Aorta (tissue), 5 donors: Measurements from ENCODE around the gene LMTK3. TPM values are rescaled to one million over a fixed set of nuclear protein-coding genes. Genes with fewer than 3 reads are reported as not detected.
"Not testable (repeated sequence)": the region's sequence is repeated elsewhere in the genome, so short reads cannot be mapped to it uniquely, and the experiment has no call there.

Source experiments
- ATAC-seq: fragments of 200-7000 bp; cut with Tn5 transposase; one replicate; pipeline ENCODE4 v1.9.1; 2022; ENCODE audit warnings: moderate library complexity; ENCODE audit not compliant: low FRiP score
- DNase-seq, 2 donors: peaks; one replicate each; pipeline ENCODE4 v3.0.0-alpha.2; 2020
- H3K27ac ChIP-seq, 2 donors: one replicate each; pipeline ENCODE4 v1.5.1; 2013; ENCODE audit warnings: low read length in 2 of 2, mild to moderate bottlenecking in 2 of 2, moderate library complexity in 2 of 2, control low read depth in 1 of 2, inconsistent platforms in 1 of 2, low read depth in 1 of 2
- H3K27me3 ChIP-seq, 2 donors: one replicate each; pipeline ENCODE4 v1.6.1; 2013; ENCODE audit warnings: control low read depth in 1 of 2, low read length in 1 of 2, mild to moderate bottlenecking in 1 of 2, moderate library complexity in 1 of 2; ENCODE audit not compliant: insufficient read depth in 2 of 2, control insufficient read depth in 1 of 2
- H3K36me3 ChIP-seq, 2 donors: one replicate each; pipeline ENCODE4 v1.6.1; 2013; ENCODE audit warnings: control low read depth in 1 of 2, low read length in 1 of 2, mild to moderate bottlenecking in 1 of 2; ENCODE audit not compliant: insufficient read depth in 2 of 2, control insufficient read depth in 1 of 2
- H3K4me1 ChIP-seq, 2 donors: one replicate each; pipeline ENCODE4 v1.6.1; 2013; ENCODE audit warnings: low read length in 2 of 2, control low read depth in 1 of 2, mild to moderate bottlenecking in 1 of 2, moderate library complexity in 1 of 2; ENCODE audit not compliant: insufficient read depth in 2 of 2, control insufficient read depth in 1 of 2
- H3K4me3 ChIP-seq, 2 donors: one replicate each; pipeline ENCODE4 v1.5.1; 2013; ENCODE audit warnings: low read length in 2 of 2, control low read depth in 1 of 2, mild to moderate bottlenecking in 1 of 2
- H3K9me3 ChIP-seq: one replicate; pipeline ENCODE4 v1.6.1; 2013; ENCODE audit warnings: mild to moderate bottlenecking, low read length; ENCODE audit not compliant: control insufficient read depth
- WGBS, 2 donors: extraction: QIAGEN DNeasy Blood & Tissue Kit; methylation state at CpG; one replicate each; pipeline ENCODE4 v1.1.7; 2013; 5-methylcytosine and 5-hydroxymethylcytosine counted together
- intact Hi-C, 2 donors: fragments of 100-400 bp; cut with DNase I; formaldehyde crosslinking; loops; one replicate each; pipeline versions ENCODE4 v1.14.2 to v1.15.0; 2022
- polyA plus RNA-seq, 2 donors: library from polyadenylated mRNA; stranded (reverse); fragments of 200-250 nt; gene quantifications; one replicate each; pipeline ENCODE4 v1.2.3, GENCODE V29; 2013
- total RNA-seq, 2 donors: library from RNA; stranded (reverse); fragmentation: NEBNext Ultra II Directional; extraction: Animal tissue kit (Norgen Biotek cat#: 25700); gene quantifications; one replicate each; pipeline ENCODE4 v1.2.1, GENCODE V29; 2021
- donor health status: healthy with polysubstance abuse.
- donor health status: Bipolar disorder and iron deficiency.
- donor health status: DM: no; HTN: no; CAD: no.
- donor health status: DM: no; HTN: no; CAD: no.
- donor health status: DM: yes; HTN: yes; CAD: no.

The LMTK3 gene
- total and polyA plus RNA-seq, 4 donors: 0.51 to 4.2 (median 0.98) TPM

DNA sequence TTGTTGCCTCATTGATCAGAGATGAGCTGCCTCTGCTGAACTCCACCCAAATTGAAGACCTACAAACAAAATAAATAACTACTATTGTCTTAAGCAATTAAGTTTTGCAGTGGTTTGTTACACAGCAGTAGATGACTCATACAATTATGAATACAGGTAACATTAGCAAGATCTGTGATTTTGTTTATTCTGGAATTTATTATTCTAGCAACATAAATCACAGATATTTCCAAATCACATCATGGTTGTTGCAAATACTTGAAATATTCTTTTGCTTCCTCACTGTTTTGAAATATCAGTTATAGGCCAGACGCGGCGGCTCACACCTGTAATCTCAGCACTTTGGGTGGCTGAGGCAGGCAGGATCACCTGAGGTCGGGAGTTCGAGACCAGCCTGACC, 13.1 kb upstream of the LMTK3 start:
- no peak for ATAC-seq
- Histone ChIP-seq H3K4me1 (no peaks in the 10 kb centered on the region), H3K4me3 (no peak overlapping the region), H3K9me3 (peaks cover 15% of the 10 kb centered on the region), H3K27ac (no peak overlapping the region), H3K36me3 (no peaks in the 10 kb centered on the region), H3K27me3 (no peaks in the 10 kb centered on the region)
- intact Hi-C loops: no loop called here
- 93 to 95% methylated on average over 5 of the region's 5 CpGs for WGBS, 2 donors
- no peak for DNase-seq

DNA sequence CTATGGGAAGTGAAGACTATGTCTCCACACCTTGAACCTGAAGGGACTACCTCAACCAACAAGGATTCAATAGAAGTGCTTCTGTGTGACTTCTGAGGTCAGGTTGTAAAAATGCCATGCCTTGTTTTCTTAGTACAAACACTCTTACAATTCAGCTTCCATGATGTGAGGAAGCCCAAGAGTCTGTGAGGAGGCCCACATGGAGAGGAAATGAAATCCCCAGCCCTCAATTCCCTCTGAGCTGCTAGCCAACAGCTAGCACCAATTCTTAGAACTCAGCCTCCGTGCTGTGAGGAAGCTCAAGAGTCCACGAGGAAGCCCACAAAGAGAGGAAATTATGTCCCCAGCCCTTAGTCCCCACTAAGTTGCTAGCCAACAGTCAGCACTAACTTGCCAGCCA, 12.6 kb upstream of the LMTK3 start:
- Histone ChIP-seq H3K9me3 (peaks cover 15% of the 10 kb centered on the region), H3K36me3 (no peaks in the 10 kb centered on the region), H3K27ac (no peak overlapping the region), H3K4me1 (no peaks in the 10 kb centered on the region), H3K27me3 (no peaks in the 10 kb centered on the region), H3K4me3 (no peak overlapping the region)
- no peak for DNase-seq
- ATAC-seq: no peak
- intact Hi-C loops: no loop called here
- WGBS, 2 donors: 85 to 91% methylated on average over 2 of the region's 2 CpGs

DNA sequence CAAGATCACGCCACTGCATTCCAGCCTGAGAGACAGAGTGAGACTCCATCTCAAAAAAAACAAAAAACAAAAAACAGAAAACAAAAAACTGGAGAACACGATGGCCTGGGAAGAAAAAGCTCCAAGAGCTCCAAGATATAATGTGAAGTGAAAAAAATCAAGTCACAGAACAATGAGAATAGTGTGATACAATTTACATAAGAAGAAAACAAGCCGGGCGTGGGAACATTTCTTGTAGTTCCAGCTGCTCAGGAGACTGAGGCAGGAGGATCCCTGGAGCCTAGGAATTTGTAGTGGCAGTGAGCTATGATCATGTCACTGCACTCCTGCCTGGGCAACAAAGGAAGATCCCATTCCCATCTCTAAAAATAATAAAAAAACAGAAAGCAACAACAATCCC, 8.5 kb upstream of the LMTK3 start:
- intact Hi-C loops: no loop called here
- no peaks in the 10 kb centered on the region for H3K36me3 ChIP-seq
- ATAC-seq: no peak
- no peaks in the 10 kb centered on the region for H3K27me3 ChIP-seq
- WGBS, 2 donors: 68 to 69% methylated on average over 4 of the region's 4 CpGs
- H3K4me1 ChIP-seq: no peaks in the 10 kb centered on the region
- DNase-seq: no peak
- H3K27ac ChIP-seq: no peak overlapping the region
- H3K9me3 ChIP-seq: peaks cover 5% of the 10 kb centered on the region
- H3K4me3 ChIP-seq: no peak overlapping the region

DNA sequence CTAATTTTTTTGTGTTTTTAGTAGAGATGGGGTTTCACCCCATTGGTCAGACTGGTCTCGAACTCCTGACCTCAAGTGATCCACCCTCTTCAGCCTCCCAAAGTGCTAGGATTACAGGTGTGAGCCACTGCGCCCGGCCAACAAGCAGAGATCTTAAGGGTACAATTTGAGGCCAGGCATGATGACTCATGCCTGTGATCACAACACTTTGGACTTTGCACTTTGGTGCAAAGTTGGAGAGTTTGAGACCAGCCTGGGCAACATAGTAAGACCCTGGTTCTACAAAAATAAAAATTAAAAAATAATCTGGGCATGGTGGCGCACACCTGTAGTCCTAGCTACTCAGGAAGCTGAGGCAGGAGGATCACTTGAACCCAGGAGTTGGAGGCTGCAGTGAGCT, 7.8 kb upstream of the LMTK3 start:
- H3K4me1 ChIP-seq, H3K27ac ChIP-seq, H3K27me3 ChIP-seq, ATAC-seq, intact Hi-C loops, H3K9me3 ChIP-seq, H3K36me3 ChIP-seq, DNase-seq, H3K4me3 ChIP-seq: not testable (repeated sequence)
- WGBS, 2 donors: 90 to 91% methylated on average over 4 of the region's 4 CpGs

DNA sequence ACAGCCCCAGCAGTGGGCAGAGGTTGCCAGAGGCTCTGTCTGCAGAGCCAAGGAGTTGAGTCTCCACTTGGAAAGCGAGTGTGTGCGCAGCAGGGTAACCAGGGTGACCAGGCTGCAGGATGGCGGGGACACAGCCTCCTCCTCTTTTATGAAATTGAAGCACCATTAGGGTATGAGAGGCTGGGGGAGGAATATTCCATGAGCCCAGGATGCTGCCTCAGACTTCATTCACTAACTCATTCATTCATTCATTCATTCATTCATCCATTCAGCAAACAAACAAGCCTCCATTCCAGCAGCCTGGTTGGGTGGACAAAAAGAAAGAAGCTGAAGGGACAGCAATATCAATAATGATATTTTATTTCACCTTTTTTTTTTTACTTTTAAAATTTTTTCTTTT, 6.6 kb upstream of the LMTK3 start:
- Histone ChIP-seq H3K9me3 (no peaks in the 10 kb centered on the region), H3K36me3 (no peaks in the 10 kb centered on the region), H3K27ac (no peak overlapping the region), H3K4me3 (no peak overlapping the region), H3K4me1 (no peaks in the 10 kb centered on the region), H3K27me3 (no peaks in the 10 kb centered on the region)
- intact Hi-C loops: no loop called here
- DNase-seq: no peak
- WGBS, 2 donors: 75 to 77% methylated on average over 3 of the region's 3 CpGs
- ATAC-seq: no peak

DNA sequence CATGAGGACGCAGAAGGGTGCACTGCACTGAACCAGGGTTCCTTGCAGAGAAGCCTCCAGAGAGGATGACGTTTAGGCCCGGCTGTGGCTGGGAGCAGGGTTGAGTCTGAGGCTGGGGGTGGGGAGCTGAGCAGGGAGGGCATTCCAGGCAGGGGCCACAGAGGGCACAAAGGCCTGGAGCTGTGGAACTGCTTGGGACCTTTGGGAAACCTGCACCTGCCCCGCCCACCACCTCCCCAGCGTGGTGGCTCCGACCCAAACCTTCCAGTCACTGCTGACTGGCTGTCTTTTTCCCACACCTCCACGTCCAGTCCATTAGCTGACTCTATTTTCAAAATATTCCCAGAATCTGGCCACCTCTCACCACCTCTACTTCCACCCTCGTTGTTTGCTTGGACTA, 4.9 kb upstream of the LMTK3 start:
- Histone ChIP-seq H3K9me3 (no peaks in the 10 kb centered on the region), H3K27ac (no peak overlapping the region), H3K4me1 (no peaks in the 10 kb centered on the region), H3K36me3 (no peaks in the 10 kb centered on the region), H3K4me3 (no peak overlapping the region), H3K27me3 (no peaks in the 10 kb centered on the region)
- no peak for DNase-seq
- WGBS, 2 donors: 80 to 84% methylated on average over 8 of the region's 8 CpGs
- ATAC-seq: no peak
- intact Hi-C loops: no loop called here

DNA sequence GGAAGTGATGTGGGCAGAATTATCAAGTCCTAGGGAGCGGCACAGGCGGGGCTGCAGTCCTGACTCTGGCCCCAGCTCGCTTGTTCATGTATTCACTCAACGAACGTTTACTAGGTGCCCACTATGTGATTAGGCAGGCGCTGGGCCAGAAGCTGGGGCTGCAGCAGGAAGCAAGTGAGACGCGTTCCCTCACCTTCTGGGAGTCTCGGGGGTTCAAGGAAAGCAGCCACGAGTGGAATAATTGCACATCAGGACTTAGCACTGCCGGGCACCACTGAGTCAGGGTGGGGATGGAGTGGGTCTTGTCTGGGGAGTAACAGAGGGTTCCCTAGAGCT, 2.5 kb upstream of the LMTK3 start:
- Histone ChIP-seq H3K4me1 (no peaks in the 10 kb centered on the region), H3K27ac (no peak overlapping the region), H3K27me3 (no peaks in the 10 kb centered on the region), H3K36me3 (no peaks in the 10 kb centered on the region), H3K4me3 (no peak overlapping the region), H3K9me3 (no peaks in the 10 kb centered on the region)
- ATAC-seq (no peak), DNase-seq (no peak)
- WGBS, 2 donors: 31 to 34% methylated on average over 11 of the region's 11 CpGs
- intact Hi-C loops: loop anchor here in 1 of 2 donors (5.0 kb wide), 1 partner anchor 68 kb away; no protein-coding TSS in a partner anchor

DNA sequence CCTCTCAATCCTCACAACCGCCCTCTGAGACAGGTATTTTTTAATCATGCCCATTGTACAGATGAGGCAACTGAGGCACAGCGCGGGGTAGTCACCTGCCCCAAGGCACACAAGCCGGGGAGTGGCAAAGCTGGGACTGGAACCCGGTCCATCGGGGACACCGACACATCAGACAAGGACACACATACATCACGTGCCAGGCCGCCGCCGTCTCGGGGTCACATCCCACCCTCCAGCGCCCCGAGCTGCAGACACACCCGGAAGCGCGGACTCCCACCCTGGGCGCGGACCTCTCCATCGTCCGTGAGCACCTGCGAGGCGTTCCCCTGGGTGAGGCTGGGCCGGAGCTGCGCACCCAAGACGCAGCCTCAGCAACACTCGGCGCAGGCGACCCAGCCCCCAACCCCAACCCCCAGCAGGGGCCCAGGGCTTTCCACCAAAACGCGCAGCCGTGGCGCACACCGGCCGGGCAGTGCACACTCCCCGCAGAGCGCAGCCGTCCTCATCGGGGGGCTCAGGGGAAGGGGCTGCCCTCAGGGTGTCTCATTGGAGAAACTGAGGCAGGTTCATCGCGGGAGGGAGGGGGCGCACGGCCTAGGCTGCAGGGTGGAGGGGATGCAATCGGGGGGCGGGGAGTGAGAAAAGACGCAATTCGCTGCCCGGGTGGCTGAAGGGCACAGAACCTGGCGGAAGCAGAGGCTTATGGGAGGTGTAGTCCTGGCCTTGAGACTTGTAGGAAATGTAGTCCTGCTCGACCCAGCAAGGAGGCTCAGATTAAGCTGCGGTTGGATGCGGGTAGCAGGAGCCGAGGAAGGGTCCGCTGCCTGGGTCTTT, 1.9 kb upstream of the LMTK3 start:
- Histone ChIP-seq H3K4me1 (no peaks in the 10 kb centered on the region), H3K36me3 (no peaks in the 10 kb centered on the region), H3K9me3 (no peaks in the 10 kb centered on the region), H3K27ac (no peak overlapping the region), H3K4me3 (peak overlapping the region; percentile 22 to 29), H3K27me3 (no peaks in the 10 kb centered on the region)
- 2 to 4% methylated on average over 43 to 54 of the region's 54 CpGs for WGBS, 2 donors
- DNase-seq: peak in 1 of 2 donors; percentile 84
- ATAC-seq: peak; percentile 65
- intact Hi-C loops: loop anchor here in 1 of 2 donors (5.0 kb wide), 1 partner anchor 69 kb away; no protein-coding TSS in a partner anchor
